PC-3 (cell line): ENCODE measurements around the gene IP6K1.

Source experiments
- EZH2 ChIP-seq: fragments of 300-600 bp; sonication (generic); IDR thresholded peaks from one replicate; pipeline ENCODE4 v1.6.1; 2017; ENCODE audit warnings: antibody characterized with exemption, mild to moderate bottlenecking, low read length; ENCODE audit not compliant: unreplicated experiment
- EZH2phosphoT487 ChIP-seq: fragments of 300-600 bp; sonication (generic); IDR thresholded peaks from 2 replicates; pipeline ENCODE4 v1.6.1; 2018; ENCODE audit warnings: mild to moderate bottlenecking, antibody characterized with exemption, low read length, borderline replicate concordance
- TF ChIP-seq, protein P1 (sequence below): fragments of 300-600 bp; sonication (generic); conservative IDR thresholded peaks from 2 replicates; pipeline ENCODE4 v1.5.1; 2017; ENCODE audit warnings: antibody characterized with exemption, low read depth, mild to moderate bottlenecking, low read length

DNA sequence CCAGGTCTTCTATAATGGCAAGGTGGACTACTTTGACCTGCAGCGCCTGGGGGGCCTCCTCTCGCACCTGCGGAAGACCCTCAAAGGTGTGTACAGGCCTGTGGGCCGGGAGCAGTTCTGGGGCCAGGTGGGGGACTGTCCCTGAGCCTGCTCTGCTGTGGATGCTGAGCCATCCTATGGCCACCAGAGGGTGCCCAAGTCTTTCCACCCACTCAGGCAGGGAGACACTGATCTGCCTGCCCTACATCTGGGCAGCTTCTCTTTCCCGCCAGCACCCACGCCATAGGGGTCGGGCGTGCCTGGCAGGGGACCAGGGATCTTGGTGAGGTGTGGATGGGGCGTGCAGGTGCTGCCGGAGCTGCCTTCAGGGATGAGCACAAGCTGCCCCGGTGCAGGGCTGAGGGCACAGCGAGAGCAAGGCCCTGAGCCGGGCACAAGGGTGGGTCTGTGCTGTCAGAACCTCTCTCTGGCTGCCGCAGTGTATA is 82.9 kb downstream of the IP6K1 start:
- TF ChIP-seq, protein P1, sequence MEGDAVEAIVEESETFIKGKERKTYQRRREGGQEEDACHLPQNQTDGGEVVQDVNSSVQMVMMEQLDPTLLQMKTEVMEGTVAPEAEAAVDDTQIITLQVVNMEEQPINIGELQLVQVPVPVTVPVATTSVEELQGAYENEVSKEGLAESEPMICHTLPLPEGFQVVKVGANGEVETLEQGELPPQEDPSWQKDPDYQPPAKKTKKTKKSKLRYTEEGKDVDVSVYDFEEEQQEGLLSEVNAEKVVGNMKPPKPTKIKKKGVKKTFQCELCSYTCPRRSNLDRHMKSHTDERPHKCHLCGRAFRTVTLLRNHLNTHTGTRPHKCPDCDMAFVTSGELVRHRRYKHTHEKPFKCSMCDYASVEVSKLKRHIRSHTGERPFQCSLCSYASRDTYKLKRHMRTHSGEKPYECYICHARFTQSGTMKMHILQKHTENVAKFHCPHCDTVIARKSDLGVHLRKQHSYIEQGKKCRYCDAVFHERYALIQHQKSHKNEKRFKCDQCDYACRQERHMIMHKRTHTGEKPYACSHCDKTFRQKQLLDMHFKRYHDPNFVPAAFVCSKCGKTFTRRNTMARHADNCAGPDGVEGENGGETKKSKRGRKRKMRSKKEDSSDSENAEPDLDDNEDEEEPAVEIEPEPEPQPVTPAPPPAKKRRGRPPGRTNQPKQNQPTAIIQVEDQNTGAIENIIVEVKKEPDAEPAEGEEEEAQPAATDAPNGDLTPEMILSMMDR: peak; percentile 85
- TF ChIP-seq EZH2phosphoT487 (no peak), EZH2 (no peak)
